ENCODE measurements around the gene APOO. TPM values are rescaled to one million over a fixed set of nuclear protein-coding genes. Genes with fewer than 3 reads are reported as not detected.

APOO gene
- polyA plus RNA-seq, 1 donor (not counting 4 experiments of a cell fraction or from before 2014, with no cell fraction given): 22.7 TPM

DNA sequence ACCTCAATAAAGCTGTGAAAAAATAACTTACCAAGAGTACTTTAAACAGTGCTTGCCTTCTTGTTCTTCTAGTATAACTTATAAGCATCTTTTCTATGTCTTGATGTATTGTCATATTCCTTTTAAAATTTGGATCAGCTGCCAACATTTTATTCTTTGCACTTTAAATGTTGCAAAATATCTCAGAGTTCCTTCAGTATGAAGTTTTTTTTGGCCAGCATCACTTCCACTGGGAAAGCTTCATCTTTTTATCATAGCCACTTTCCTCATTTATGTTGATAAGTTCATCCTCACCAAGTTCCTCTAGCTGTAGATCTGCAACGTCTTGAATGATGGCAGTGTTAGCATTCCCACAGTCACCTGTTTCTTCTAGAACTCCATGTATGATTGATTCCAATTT, 24.3 kb upstream of the APOO start:
- Histone ChIP-seq H3K4me1 (ENCODE audit: control insufficient read depth, extremely low read depth, insufficient read depth, low read length) (no peaks in the 10 kb centered on the region), H3K27me3 (ENCODE audit: control insufficient read depth, extremely low read depth, insufficient read depth, low read length) (no peaks in the 10 kb centered on the region), H2AFZ (ENCODE audit: control insufficient read depth, low read length) (no peak overlapping the region), H4K20me1 (ENCODE audit: control insufficient read depth, extremely low read depth, insufficient read depth, low read length) (no peaks in the 10 kb centered on the region), H3K9ac (ENCODE audit: control insufficient read depth, extremely low read depth, insufficient read depth, low read length) (no peak overlapping the region), H3K79me2 (ENCODE audit: control insufficient read depth, insufficient read depth, low read length) (no peaks in the 10 kb centered on the region), H3K4me2 (ENCODE audit: control insufficient read depth, extremely low read depth, insufficient read depth, low read depth, low read length) (no peak overlapping the region), H3K9me3 (ENCODE audit: control insufficient read depth, low read depth, low read length) (no peaks in the 10 kb centered on the region), H3K27ac (ENCODE audit: control insufficient read depth, insufficient read depth, low read length) (no peak overlapping the region), H3K36me3 (ENCODE audit: control insufficient read depth in 2 of 2, extremely low read depth in 1 of 2, insufficient read depth in 2 of 2, low read length in 2 of 2) (no peaks in the 10 kb centered on the region), H3K4me3 (ENCODE audit: control insufficient read depth in 2 of 3, extremely low read depth in 1 of 3, insufficient read depth in 2 of 3, low read depth in 1 of 3, low read length in 3 of 3) (no peak overlapping the region), H3K9me1 (ENCODE audit: control insufficient read depth, extremely low read depth, insufficient read depth, low read length) (no peaks in the 10 kb centered on the region)
- TF ChIP-seq, protein P1, sequence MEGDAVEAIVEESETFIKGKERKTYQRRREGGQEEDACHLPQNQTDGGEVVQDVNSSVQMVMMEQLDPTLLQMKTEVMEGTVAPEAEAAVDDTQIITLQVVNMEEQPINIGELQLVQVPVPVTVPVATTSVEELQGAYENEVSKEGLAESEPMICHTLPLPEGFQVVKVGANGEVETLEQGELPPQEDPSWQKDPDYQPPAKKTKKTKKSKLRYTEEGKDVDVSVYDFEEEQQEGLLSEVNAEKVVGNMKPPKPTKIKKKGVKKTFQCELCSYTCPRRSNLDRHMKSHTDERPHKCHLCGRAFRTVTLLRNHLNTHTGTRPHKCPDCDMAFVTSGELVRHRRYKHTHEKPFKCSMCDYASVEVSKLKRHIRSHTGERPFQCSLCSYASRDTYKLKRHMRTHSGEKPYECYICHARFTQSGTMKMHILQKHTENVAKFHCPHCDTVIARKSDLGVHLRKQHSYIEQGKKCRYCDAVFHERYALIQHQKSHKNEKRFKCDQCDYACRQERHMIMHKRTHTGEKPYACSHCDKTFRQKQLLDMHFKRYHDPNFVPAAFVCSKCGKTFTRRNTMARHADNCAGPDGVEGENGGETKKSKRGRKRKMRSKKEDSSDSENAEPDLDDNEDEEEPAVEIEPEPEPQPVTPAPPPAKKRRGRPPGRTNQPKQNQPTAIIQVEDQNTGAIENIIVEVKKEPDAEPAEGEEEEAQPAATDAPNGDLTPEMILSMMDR (optimal IDR thresholded peaks at IDR 0.05 in 1 of 3, IDR thresholded peaks at IDR 0.05 in 1 of 3, conservative IDR thresholded peaks at IDR 0.05 in 1 of 3; ENCODE audit: extremely low read depth in 1 of 3, insufficient read depth in 2 of 3, low read length in 3 of 3): no peak
- TF ChIP-seq EZH2 (IDR thresholded peaks at IDR 0.05; ENCODE audit: low read length): no peak
- dilution Hi-C loops (cut with MboI; ENCODE audit: extremely low pct_ligation_motif_present, low sequenced_read_pairs): no loop called here
- FAIRE-seq (no peak), DNase-seq (ENCODE audit: low read depth, low spot score) (no peak)

DNA sequence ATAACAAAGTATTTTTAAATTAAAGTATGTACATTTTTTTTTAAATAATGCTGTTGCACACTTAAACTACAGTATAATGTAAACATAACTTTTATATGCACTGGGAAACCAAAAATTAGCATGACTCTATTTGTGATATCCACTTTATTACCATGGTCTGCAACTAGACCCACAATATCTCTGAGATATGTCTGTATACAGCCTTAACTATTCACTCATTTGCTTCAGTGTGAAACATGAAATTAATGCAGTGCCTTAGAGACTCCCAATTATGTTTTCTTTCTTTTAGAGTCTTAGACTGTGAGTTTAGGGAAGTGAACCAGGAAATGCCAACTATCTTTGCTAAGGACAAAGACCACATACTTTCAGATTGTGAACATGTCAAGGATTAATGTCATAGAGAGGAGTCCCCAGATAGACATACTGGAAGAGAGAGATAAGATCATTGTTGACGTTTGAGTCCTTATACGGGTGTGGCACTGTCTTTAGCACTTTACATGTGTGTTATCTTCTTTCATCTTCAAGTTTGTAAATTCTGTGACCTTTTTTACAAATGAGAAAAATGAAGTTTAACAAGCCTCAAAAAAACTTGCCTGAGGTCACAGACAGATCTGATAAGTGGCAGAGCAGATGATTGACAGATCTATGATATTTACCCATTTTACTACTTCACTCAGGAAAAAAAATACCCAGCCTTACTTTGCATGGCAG, 23.3 kb upstream of the APOO start:
- DNase-seq (ENCODE audit: low read depth, low spot score) (no peak), FAIRE-seq (no peak)
- Histone ChIP-seq H3K4me3 (ENCODE audit: control insufficient read depth in 2 of 3, extremely low read depth in 1 of 3, insufficient read depth in 2 of 3, low read depth in 1 of 3, low read length in 3 of 3) (no peak overlapping the region), H3K9me1 (ENCODE audit: control insufficient read depth, extremely low read depth, insufficient read depth, low read length) (no peaks in the 10 kb centered on the region), H2AFZ (ENCODE audit: control insufficient read depth, low read length) (no peak overlapping the region), H3K79me2 (ENCODE audit: control insufficient read depth, insufficient read depth, low read length) (no peaks in the 10 kb centered on the region), H3K4me1 (ENCODE audit: control insufficient read depth, extremely low read depth, insufficient read depth, low read length) (no peaks in the 10 kb centered on the region), H3K27me3 (ENCODE audit: control insufficient read depth, extremely low read depth, insufficient read depth, low read length) (no peaks in the 10 kb centered on the region), H4K20me1 (ENCODE audit: control insufficient read depth, extremely low read depth, insufficient read depth, low read length) (no peaks in the 10 kb centered on the region), H3K9ac (ENCODE audit: control insufficient read depth, extremely low read depth, insufficient read depth, low read length) (no peak overlapping the region), H3K9me3 (ENCODE audit: control insufficient read depth, low read depth, low read length) (no peaks in the 10 kb centered on the region), H3K27ac (ENCODE audit: control insufficient read depth, insufficient read depth, low read length) (no peak overlapping the region), H3K4me2 (ENCODE audit: control insufficient read depth, extremely low read depth, insufficient read depth, low read depth, low read length) (no peak overlapping the region), H3K36me3 (ENCODE audit: control insufficient read depth in 2 of 2, extremely low read depth in 1 of 2, insufficient read depth in 2 of 2, low read length in 2 of 2) (no peaks in the 10 kb centered on the region)
- TF ChIP-seq, protein P1 (optimal IDR thresholded peaks at IDR 0.05 in 1 of 3, IDR thresholded peaks at IDR 0.05 in 1 of 3, conservative IDR thresholded peaks at IDR 0.05 in 1 of 3; ENCODE audit: extremely low read depth in 1 of 3, insufficient read depth in 2 of 3, low read length in 3 of 3): no peak
- no peak for TF ChIP-seq EZH2 (IDR thresholded peaks at IDR 0.05; ENCODE audit: low read length)
- dilution Hi-C loops (cut with MboI; ENCODE audit: extremely low pct_ligation_motif_present, low sequenced_read_pairs): no loop called here
